Left kidney (tissue), 2 donors: ENCODE measurements around the gene CRIP1. TPM values are rescaled to one million over a fixed set of nuclear protein-coding genes. Genes with fewer than 3 reads are reported as not detected.
A peak's percentile ranks its signal among the peaks of the same experiment; 100 is the strongest.

Experiments used
- DNase-seq: peaks from one replicate; pipeline ENCODE4 v3.0.0-alpha.2; 2013
- polyA plus RNA-seq: library from polyadenylated mRNA; unstranded; fragments of 120-200 nt; gene quantifications from one replicate; pipeline ENCODE4 v1.2.1, GENCODE V29; 2013; ENCODE audit not compliant: insufficient read length

Gene CRIP1
- polyA plus RNA-seq, 1 donor, result 22.7 TPM

DNA sequence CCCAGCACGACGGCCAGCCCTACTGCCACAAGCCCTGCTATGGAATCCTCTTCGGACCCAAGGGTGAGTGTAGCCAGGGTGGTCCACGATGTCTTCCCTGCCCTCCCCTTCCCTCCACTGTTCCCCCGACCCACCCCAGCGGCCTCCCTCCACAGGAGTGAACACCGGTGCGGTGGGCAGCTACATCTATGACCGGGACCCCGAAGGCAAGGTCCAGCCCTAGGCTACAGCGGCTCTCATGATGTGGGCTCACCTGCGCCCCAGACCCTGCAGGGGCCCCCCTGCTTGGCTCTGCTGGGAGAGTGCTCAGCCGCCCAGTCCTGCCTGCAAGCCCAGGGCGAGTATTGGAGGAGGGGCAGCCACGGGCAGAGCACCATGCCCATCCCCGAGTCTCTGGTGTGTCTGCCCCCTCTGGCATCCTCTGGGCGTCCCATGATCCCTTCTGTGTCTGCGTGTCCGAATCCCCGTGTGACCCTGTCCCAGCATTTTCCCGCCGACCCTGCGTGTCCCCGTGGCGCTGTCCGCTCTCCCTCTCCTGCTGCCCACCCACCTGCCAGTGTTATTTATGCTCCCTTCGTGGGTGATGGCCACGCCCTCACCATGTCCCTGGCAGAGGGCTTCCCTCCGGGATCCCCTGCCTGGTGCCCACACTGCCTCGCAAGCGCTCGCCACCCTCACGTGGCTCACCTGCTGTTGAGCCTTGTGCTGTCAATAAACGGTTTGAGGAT lies 7.1 kb upstream of the CRIP1 start:
- DNase-seq, result no peak

DNA sequence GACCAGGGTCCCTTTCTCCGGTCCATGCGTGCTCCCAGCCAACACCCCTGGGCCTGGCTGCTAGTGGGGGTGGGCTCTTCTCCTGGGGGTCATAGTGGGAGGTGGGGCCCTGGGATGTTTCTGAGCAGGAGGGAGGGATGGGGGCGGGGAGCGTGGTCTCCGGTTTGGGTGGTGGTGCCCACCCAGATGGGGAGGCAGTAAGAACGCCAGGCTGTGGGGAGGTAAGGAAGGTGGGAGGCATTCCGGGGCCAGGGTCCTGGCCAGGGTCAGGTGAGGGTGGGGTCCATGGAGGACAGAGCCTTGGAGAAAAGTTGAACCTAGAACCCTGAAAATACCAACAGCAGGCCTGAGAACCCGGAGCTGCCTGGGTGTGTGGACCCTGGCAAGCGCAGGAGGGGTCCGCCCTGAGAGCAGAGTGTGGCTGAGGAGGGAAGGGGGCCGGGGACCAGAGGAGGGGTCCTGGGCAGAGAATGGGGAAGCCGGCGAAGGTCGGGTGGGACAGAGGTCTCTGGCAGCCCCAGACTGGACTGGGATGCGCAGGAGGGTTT lies 6.4 kb upstream of the CRIP1 start:
- DNase-seq, result no peak

DNA sequence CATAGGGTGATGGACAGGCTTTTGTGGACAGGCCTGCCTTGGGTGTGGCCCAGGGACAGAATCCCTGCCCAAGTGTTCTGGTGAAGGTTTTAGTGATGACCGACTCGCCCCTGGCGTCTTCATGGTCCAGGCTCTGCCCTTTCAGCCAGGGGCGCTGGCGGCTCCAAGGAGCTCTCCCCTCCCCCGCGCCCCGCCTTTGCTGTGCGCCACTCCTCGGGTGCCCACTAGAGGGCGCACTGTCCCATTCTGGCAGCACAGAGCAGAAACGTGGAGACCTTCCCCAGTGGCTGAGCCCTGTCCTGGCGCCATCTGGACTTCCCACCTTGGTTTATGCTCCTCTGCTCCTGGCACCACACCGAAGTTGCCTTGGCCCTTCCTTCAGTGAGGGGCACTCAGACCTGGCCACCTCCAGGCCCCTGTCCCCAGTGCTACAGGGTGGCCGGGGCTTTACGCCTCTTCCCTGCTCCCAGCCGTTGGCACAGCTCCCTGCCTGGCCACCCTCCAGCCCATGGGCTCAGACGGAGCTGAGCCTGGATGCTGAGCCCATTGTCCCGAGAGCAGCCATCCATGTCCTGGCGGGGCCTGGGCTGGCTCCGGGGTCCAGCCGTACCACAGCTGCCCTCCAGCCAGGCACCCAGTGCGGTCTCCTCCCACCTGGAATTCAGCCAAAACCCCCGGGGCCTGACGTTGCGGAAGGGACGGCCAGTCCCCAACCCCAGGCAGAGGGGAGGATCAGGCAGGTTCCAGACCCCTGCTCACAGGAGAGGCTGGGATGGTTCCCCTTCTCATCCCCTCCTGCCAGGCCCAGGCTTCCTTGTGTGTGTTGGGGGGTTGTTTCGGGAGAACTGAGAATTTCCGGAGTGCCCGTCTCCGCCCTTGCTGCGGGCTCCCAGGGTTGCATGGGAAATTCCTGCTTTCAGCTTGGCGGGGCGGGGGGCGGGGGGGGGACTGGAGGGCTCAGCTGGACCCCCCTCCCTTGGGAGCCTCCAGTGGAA lies 5.6 kb upstream of the CRIP1 start:
- peak; percentile 92 for DNase-seq

DNA sequence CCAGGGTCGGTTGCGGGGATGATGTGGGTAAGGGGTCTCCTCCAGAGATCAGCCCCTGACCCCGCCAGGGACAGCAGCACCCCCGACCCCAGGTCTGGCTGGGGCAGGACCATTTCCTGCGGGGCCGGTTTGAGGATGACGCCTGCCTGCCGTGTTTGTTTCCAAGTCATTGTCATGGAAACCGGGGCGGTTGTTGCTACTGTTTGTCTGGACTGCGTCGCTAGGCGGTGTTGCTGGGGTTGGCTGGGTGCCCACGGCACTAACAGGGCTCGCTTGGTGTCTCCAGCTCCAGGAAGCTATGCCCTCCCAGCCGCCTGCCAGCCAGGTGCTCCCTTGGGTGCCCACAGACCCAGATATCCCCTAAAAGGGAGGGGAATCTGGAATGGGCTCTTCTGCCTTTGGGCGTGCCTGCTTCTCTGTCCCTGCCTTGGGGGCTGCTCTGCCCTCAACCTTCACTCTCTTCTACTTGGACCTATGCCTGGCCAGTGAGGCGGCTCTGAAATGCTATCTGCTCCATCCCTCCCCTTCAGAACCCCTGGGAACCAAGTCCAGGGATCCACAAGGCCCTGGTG lies 4.7 kb upstream of the CRIP1 start:
- DNase-seq, result peak; percentile 97

DNA sequence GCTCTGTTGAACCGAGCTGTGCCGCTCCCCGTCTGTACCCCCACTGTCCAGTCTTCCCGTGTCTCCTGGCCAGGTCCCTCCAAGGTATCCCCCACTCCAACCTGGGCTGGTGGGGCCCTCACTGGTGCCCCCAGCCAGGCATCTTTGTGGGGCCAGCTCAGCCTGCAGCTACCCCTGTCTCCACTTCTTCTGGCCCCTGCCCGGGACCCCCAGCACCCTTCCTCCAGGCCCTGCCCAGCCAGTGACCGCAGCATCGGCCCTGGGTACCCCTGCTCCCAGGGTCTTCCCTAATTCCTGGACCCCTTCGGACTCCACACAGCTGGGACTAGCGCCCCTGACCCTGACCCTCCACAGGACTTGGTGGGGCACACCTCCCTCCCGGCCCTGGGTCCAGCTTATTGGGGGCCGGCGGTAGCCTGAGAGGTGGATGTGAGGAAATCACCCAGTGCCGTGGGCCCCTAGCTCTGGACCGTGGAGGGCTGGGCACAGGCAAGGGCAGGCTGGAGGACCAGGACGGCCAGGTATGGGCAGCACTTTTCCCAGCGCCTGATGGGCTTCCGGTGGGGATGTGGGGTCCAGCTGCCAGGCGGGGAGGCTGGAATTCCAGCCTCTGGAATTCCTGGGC lies 4.1 kb upstream of the CRIP1 start:
- DNase-seq, result no peak

DNA sequence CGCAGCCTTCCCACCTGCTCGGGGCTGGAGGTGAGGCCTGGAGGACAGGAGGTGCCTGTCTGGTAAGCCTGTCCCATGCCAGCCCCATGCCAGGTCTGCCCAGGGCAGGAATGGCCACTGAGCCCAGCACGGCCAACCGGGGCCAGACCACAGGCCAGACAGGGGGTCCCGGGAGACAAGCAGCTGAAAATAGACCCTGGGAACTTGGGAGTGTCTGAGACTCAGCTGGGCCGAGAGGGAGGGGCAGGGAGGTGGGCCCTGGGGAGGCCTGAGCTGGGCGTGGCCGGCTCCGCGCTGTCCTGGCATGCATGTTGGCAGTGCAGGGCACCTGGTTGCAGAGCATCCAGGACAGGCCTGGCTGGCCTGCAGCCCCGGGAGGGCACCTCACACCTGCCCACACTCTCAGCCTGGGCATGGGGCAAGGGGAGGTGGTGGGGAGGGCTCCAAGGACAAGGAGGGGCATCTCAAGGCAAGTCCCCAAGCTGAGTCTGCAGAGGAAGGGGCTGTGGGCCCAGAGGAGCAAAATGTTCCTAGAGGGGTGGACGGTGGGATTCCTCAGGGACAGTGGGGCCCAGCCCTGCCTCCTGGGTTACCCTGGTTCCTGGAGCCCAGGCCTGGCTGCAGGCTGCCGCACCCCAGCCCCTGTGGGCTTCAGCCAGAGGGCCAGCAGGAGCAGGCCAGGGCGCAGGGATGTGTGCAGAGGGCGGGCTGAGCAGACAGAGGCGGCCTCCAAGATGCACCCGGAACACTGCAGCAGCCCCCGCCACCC lies 3.2 kb upstream of the CRIP1 start:
- DNase-seq, result no peak

DNA sequence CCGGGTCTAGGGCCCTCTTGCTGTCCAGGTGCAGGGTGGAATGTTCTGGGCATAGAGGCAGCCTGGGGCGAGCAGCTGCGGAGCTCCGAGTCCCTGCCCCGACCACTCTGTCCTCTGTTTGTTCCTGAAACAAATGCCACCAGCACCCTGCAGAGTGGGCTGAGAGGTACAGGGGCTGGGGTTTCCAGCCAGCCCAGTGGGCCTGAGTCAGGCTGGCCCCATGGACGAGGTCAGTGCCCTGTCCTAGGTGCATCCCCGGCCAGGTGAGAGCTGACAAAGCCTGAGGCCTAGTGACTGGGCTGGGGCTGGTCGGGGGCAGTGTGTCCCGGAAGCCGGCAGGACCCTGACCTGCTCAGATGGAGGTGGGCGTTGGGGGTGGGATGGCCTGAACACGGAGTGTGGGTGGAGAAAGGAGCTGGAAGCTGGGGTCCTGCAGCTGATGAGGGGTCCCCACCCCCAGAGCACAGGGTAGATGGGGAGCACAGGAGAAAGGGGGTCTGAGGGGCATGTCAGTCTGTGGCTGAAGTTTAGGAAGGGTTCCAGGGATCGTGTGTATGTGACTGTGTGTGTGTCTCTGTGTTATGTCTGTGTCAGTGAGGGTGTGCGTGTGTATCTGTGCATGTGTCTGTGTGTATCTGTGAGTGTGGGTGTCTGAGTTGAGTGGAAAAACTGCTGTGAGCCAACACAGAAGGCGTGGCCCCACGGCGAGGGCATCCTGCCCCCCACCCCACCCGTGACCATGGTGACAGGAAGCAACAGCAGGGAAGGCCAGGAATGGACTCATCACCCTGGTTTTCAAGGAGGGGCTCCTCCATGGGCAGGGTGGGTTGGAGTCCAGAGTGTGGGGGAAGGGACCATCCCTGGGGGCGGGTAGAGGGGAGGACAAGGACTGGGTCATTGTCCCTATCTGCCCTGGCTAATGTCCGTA lies 2.4 kb upstream of the CRIP1 start:
- DNase-seq, result no peak

DNA sequence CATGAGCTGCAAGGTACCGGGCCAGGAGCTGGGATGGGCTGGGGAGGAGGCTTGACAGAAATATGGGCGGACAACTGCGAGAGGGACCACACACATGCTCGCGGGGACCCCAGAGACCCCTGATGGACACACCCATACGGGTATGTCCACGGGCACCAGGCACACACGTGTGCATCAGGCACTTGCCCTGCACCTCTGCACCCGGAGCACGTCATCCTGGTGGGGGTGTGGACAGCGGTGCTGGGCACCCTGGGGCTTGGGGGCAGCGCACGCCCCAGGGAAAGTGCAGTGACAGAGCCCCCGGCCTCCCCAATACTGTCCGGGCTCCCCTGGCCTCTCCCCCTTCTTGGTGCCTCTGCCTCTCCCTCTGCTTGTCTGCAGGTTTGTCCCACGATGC lies 1.7 kb upstream of the CRIP1 start:
- DNase-seq, result no peak

DNA sequence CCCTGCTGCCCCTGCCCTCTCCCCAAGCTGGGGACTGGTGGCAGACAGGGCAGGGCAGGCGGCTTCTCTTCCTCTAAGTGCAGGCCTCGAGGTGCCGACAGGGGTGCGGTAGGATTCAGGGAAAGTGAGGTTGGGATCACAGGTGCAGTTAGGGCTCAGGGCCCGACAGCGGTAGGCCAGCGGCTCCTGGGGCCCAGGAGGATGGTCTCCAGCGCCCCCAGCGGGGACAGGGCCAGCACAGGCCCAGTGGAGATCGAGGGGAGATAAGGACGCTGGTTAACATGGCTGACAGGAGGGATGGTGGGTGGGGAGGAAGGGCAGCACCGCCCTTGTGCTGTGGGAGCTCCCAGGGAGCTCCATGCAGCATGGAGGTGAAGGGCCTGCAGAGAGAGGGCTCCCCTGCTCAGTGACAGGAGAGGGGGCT lies 935 bp upstream of the CRIP1 start:
- DNase-seq, result peak; percentile 55

DNA sequence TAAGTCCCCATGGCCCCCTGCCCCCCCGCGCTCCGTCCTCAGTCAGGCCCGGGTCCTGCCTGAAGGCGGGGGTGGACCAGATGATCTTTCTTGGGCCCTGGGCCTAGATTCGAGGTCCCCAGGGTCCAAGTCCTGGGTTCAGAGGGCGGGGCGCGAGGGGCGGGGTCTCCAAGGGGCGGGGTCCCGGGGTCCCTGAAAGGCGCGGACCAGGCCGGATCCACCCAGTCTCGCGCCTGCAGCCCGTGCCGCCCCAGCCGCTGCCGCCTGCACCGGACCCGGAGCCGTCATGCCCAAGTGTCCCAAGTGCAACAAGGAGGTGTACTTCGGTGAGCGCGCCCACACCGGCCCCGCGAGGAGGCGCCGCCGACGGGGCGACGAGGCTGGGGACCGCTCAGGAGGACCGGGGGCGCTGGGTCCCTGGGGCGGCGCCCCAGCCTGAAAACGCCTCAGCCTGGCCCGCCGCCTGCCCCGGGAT lies 325 bp downstream of the CRIP1 start:
- DNase-seq, result no peak

DNA sequence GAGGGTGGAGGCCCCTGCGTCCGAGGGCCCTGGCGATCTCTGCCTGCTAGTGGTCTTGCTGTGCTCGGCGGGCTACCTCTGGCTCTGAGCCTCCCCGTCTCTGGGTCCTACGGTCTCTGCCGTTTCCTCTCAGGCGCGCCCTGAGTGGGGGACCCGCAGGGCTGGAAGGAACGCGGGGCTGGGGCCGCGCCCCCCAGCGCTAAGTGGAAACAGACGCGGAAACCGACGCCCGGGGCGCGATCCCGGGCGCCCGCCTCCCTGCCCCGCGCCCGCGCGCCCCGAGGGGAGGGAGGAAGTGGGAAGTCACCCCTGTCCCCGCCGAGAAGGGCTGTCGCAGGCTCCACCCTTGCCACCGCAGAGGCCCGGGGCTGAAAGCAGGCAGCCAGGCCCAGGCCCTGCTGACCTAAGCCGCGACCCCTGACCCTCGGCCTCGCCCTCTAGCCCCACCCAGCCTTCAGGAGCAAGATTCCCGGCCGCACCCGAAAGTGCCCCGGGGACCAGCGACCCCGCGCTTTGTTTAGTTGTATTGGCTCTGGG lies 831 bp downstream of the CRIP1 start:
- DNase-seq, result no peak

DNA sequence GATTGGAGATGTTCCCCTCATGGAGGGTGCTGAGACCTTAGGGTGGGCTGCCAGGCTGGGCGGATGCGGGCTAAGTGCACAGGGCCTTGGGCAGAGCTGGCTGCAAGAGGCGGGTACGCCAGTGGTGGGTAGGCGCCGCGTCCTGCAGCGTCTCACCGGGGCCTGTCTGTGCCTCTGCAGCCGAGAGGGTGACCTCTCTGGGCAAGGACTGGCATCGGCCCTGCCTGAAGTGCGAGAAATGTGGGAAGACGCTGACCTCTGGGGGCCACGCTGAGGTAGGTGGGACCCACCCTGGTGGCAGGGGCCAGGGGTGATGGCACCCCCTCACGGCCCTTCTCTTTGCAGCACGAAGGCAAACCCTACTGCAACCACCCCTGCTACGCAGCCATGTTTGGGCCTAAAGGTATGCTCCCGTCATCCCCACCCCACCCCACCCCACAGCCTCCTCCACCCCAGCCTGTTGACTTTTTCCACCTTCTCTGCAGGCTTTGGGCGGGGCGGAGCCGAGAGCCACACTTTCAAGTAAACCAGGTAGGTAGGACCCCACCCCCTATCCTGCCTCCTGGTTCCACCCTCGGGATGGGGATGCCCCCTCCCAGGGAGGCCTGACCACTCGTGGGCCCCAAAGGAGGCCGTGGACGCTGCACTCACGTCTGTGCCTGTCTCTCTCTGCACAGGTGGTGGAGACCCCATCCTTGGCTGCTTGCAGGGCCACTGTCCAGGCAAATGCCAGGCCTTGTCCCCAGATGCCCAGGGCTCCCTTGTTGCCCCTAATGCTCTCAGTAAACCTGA lies 1.5 kb downstream of the CRIP1 start:
- no peak for DNase-seq

DNA sequence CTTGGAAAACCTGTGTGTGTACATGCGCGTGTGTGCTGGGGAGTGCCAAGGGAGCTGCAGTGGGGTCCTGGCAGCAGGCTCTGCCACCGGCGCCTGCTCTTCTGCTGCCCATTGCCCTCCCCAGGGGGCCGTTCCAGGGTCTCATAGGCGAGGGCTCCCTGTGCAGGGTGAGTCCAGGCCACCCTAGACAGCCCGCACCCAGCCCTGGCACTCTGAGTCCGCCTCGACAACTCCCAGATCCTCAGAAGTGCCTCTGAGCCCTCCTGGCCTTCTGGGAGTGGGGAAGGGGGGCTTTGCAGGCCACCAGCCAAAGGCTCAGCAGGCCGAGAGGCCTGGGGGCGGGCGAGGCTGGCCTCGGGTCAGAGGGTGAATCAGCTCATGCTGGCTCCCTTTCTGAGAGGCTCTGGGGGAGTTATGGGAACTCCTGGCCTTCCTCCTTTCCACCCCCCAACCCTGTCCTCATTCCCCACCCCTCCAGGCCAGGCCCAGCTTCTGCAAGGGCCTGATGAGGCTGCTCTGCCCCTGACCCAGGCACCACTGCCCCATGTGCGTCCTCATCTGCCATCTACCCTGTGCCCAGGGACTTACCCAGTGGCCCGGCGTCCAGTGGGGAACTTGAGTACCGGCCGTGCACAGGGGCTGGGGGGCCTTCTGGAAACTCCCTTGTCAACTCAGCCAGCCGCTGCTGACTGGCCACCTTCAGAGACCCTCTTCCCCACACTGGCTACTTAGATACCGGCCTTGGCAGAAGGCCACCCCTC lies 2.3 kb downstream of the CRIP1 start:
- no peak for DNase-seq

DNA sequence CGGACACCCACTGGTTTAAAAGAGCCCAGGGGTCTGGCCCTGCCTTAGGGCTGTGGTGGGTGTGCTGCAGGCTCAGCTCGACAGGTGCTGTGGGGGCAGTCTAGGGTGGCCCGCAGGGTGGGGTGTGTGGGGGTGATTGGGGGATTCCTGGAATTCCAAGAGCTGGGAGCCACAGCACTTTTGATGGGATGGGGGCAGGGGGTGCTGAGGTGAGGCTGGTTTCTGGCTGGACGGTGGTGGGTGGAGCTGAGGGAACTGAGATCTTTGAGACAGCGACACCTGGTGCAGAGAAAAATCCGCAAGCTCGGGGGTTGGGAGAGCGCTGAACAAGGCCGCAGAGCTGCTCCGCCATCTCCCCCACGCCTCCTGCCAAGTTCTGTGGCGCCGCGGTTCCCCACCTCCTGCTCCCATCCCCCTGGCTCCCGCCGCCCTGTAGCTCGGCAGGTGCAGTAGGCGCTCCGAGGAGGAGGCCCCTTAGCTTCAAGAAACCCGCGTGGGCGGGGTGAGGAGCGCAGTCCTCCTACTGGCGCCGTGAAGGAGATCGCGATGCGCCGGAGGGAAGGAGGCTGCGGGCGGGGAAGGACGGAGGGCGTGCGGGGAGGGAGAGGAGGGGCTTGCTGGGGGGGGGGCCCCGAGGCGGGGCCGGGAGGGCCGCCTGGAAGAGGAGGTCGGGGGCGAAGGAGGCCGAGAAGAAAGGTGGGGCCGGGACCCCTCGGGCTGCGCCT lies 3.0 kb downstream of the CRIP1 start:
- peak; percentile 92 for DNase-seq

DNA sequence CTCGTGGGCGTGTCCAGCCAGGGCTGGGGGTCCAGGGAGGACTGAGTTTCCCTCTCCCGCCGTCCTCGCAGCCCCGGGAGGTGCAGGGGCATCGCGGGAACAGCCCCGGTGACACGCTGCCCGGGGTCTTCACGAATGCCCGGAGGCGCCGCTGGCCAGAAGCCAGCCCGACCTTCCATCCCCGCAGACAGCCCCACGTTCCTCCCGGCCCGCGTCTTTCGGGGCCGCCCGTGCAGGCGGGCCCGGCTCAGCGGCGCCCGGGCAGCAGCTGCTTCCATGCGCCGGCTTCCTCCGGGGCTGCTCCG lies 3.5 kb downstream of the CRIP1 start:
- no peak for DNase-seq

DNA sequence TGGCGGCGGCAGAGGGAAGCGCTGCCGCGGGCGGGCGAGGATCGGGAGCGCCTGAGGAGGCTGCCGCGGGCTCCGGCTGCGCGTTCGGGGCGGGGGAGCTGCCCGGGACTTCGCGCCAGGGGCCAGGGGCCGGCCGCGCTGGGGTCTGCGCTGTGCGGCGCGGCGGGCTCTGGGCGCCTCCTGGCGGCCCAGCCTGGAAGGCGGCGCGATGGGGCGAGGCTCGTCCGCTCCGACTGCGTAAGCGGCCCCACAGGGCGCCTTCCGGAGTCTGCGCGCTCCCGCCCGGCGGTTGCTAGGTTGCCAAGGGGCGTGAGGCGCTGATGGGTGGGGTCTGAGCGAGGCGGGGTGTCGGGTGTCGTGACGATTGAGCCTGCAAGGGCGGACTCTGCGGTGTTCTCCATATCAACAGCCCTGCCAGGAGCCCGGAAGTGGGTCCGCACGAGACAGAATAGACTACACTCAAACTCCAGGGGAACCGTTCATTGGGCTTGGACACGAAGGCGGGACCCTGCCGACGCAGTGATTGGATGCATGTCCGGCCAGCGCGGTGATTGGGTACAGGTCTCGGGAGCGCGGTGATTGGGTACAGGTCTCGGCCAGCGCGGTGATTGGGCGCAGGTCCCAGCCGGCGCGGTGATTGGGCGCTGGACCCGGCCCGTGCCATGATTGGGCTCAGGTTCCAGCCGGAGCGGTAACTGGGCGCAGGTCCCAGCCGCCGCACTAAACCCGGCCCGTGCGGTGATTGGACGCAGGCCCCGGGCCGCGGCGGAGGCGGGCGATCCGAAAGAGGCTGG lies 4.1 kb downstream of the CRIP1 start, which contains the start of gene TEDC1:
TEDC1 (plus strand) TSS at position 675 of the 794 bp plus-strand sequence. CDS start 130 bp downstream, outside the sequence.
- peak; percentile 100 for DNase-seq
